Measurements from ENCODE around the gene COLEC12.

- TF ChIP-seq CTCF (conservative IDR thresholded peaks at IDR 0.05; ENCODE audit: low read length) (no peak), EZH2phosphoT487 (IDR thresholded peaks at IDR 0.05; ENCODE audit: borderline replicate concordance) (no peak)
Measured at GRCh38 chr18:400456-400855, 100.0 kb downstream of the COLEC12 start.
